Muscle of leg (tissue), 16 donors: Measurements from ENCODE around the gene OR56A3. TPM values are rescaled to one million over a fixed set of nuclear protein-coding genes. Genes with fewer than 3 reads are reported as not detected.

Source experiments
- DNase-seq: peaks from one replicate; pipeline ENCODE4 v3.0.0; 2013
- H3K27ac ChIP-seq: one replicate; pipeline ENCODE4 v1.5.1; 2013; ENCODE audit warnings: mild to moderate bottlenecking, low read length, control low read depth
- H3K27me3 ChIP-seq: one replicate; pipeline ENCODE4 v1.6.1; 2013; ENCODE audit warnings: low read length; ENCODE audit not compliant: control insufficient read depth, insufficient read depth
- H3K36me3 ChIP-seq: one replicate; pipeline ENCODE4 v1.6.1; 2013; ENCODE audit warnings: low read length; ENCODE audit not compliant: control insufficient read depth, insufficient read depth
- H3K4me1 ChIP-seq: one replicate; pipeline ENCODE4 v1.6.1; 2013; ENCODE audit warnings: low read length; ENCODE audit not compliant: control insufficient read depth, insufficient read depth
- H3K4me3 ChIP-seq: one replicate; pipeline ENCODE4 v1.5.1; 2013; ENCODE audit warnings: low read length, control low read depth
- H3K9me3 ChIP-seq: replicated peaks from 2 replicates; pipeline ENCODE4 v1.6.1; 2013; ENCODE audit warnings: low read depth, low read length; ENCODE audit not compliant: control insufficient read depth
- WGBS: methylation state at CpG from one replicate; pipeline ENCODE4 v1.1.5; 2013; ENCODE audit warnings: missing lambda C conversion rate; ENCODE audit not compliant: insufficient coverage; 5-methylcytosine and 5-hydroxymethylcytosine counted together
- long read RNA-seq, 11 donors: transcript quantifications; one replicate each; lab custom pipeline, GENCODE V29; 2026
- polyA plus RNA-seq, 8 donors: library from polyadenylated mRNA; unstranded; fragments of 120-200 nt; gene quantifications; one replicate each; pipeline versions ENCODE4 v1.2.1 to v1.2.3, GENCODE V29; 2013; ENCODE audit warnings: inconsistent platforms in 1 of 8, low replicate concordance in 1 of 8; ENCODE audit not compliant: insufficient read length in 8 of 8, insufficient read depth in 1 of 8
- total RNA-seq: library from RNA; stranded (reverse); fragments of 120-200 nt; gene quantifications from one replicate; pipeline ENCODE4 v1.2.4, GENCODE V29; 2013

Gene OR56A3
- total RNA-seq (not detected), polyA plus RNA-seq (not detected)
- long read RNA-seq, donor 1: 0 reads
- long read RNA-seq, donor 2: 0 reads
- long read RNA-seq, donor 3: 0 reads
- long read RNA-seq, donor 4: 0 reads
- long read RNA-seq, donor 5: 0 reads
- long read RNA-seq, donor 6: 0 reads
- long read RNA-seq, donor 7: 0 reads
- long read RNA-seq, donor 8: 0 reads
- long read RNA-seq, donor 9: 0 reads
- long read RNA-seq, donor 10: 0 reads
- long read RNA-seq, donor 11: 0 reads

GRCh38 chr11:5941951-5942350 lies at the start of gene OR56A3:
Gene OR56A3, plus strand, starts transcription at chr11:5942251. Its CDS starts 5,096 bp downstream, at chr11:5947347.
- Histone ChIP-seq H3K27me3 (no peaks in the 10 kb centered on the region), H3K4me1 (no peaks in the 10 kb centered on the region), H3K9me3 (peaks cover 15% of the 10 kb centered on the region), H3K36me3 (no peaks in the 10 kb centered on the region), H3K4me3 (no peak within 1 kb of the TSS), H3K27ac (no peak within 1 kb of the TSS)
- DNase-seq: no peak
- no CpG with 5 or more reads among the region's 3 CpGs for WGBS

GRCh38 chr11:5892908-5893307 lies 49.1 kb upstream of the OR56A3 start, which contains the start of gene OR52E5:
Gene OR52E5, plus strand, starts transcription at chr11:5893208. Its CDS starts 7,569 bp downstream, at chr11:5900777.
- H3K9me3 ChIP-seq: no peaks in the 10 kb centered on the region
- no peak for DNase-seq
- H3K27me3 ChIP-seq: no peaks in the 10 kb centered on the region
- H3K27ac ChIP-seq: no peak within 1 kb of the TSS
- no peaks in the 10 kb centered on the region for H3K4me1 ChIP-seq
- WGBS: 100% methylated on average over 1 of the region's 3 CpGs
- no peak within 1 kb of the TSS for H3K4me3 ChIP-seq
- H3K36me3 ChIP-seq: no peaks in the 10 kb centered on the region

- H3K27ac ChIP-seq: no peak overlapping the region
- H3K4me1 ChIP-seq: no peaks in the 10 kb centered on the region
- DNase-seq: no peak
- no peaks in the 10 kb centered on the region for H3K9me3 ChIP-seq
- no peaks in the 10 kb centered on the region for H3K27me3 ChIP-seq
- 100% methylated on average over 1 of the region's 2 CpGs for whole genome bisulfite sequencing
- no peak overlapping the region for H3K4me3 ChIP-seq
- H3K36me3 ChIP-seq: no peaks in the 10 kb centered on the region
Measured at GRCh38 chr11:5899534-5899933, 42.5 kb upstream of the OR56A3 start.

- H3K4me1 ChIP-seq: no peaks in the 10 kb centered on the region
- no peaks in the 10 kb centered on the region for H3K36me3 ChIP-seq
- no peaks in the 10 kb centered on the region for H3K27me3 ChIP-seq
- H3K27ac ChIP-seq: no peak overlapping the region
- peaks cover 16% of the 10 kb centered on the region for H3K9me3 ChIP-seq
- 78% methylated on average over 1 of the region's 2 CpGs for WGBS
- H3K4me3 ChIP-seq: no peak overlapping the region
- no peak for DNase-seq
Measured at GRCh38 chr11:5910540-5910939, 31.5 kb upstream of the OR56A3 start.

GRCh38 chr11:5922749-5923426 lies 19.2 kb upstream of the OR56A3 start:
- DNase-seq: no peak
- Histone ChIP-seq H3K27me3 (no peaks in the 10 kb centered on the region), H3K4me1 (no peaks in the 10 kb centered on the region), H3K9me3 (peaks cover 8% of the 10 kb centered on the region), H3K27ac (no peak overlapping the region), H3K36me3 (no peaks in the 10 kb centered on the region), H3K4me3 (no peak overlapping the region)
- 56% methylated on average over 2 of the region's 2 CpGs for WGBS

GRCh38 chr11:5923427-5923776 lies 18.6 kb upstream of the OR56A3 start:
- H3K27ac ChIP-seq: no peak overlapping the region
- peaks cover 8% of the 10 kb centered on the region for H3K9me3 ChIP-seq
- no peak for DNase-seq
- no peaks in the 10 kb centered on the region for H3K4me1 ChIP-seq
- no peaks in the 10 kb centered on the region for H3K36me3 ChIP-seq
- no peak overlapping the region for H3K4me3 ChIP-seq
- no peaks in the 10 kb centered on the region for H3K27me3 ChIP-seq

- H3K4me1 ChIP-seq: no peaks in the 10 kb centered on the region
Measured at GRCh38 chr11:5923794-5924193, 18.3 kb upstream of the OR56A3 start.

GRCh38 chr11:5928271-5928670 lies 13.8 kb upstream of the OR56A3 start:
- no peak overlapping the region for H3K4me3 ChIP-seq
- no peak overlapping the region for H3K27ac ChIP-seq
- no peak for DNase-seq
- H3K36me3 ChIP-seq: no peaks in the 10 kb centered on the region
- 95% methylated on average over 17 of the region's 17 CpGs for WGBS
- H3K27me3 ChIP-seq: no peaks in the 10 kb centered on the region
- H3K4me1 ChIP-seq: no peaks in the 10 kb centered on the region
- peaks cover 35% of the 10 kb centered on the region for H3K9me3 ChIP-seq

More at GRCh38 chr11:5923794-5924193, 18.3 kb upstream of the OR56A3 start:
- no peak for DNase-seq
- no peaks in the 10 kb centered on the region for H3K36me3 ChIP-seq
- H3K27ac ChIP-seq: no peak overlapping the region
- H3K27me3 ChIP-seq: no peaks in the 10 kb centered on the region
- no peak overlapping the region for H3K4me3 ChIP-seq
- H3K9me3 ChIP-seq: peaks cover 11% of the 10 kb centered on the region

- H3K27me3 ChIP-seq: no peaks in the 10 kb centered on the region
- no peaks in the 10 kb centered on the region for H3K36me3 ChIP-seq
- no peak overlapping the region for H3K4me3 ChIP-seq
- H3K27ac ChIP-seq: no peak overlapping the region
- no peak for DNase-seq
- H3K9me3 ChIP-seq: peaks cover 33% of the 10 kb centered on the region
- no peaks in the 10 kb centered on the region for H3K4me1 ChIP-seq
- WGBS: 73% methylated on average over 7 of the region's 15 CpGs
Measured at GRCh38 chr11:5928811-5929210, 13.2 kb upstream of the OR56A3 start.

GRCh38 chr11:5929571-5930368 lies 12.3 kb upstream of the OR56A3 start:
- no peak for DNase-seq
- peaks cover 33% of the 10 kb centered on the region for H3K9me3 ChIP-seq
- no peaks in the 10 kb centered on the region for H3K4me1 ChIP-seq
- H3K27ac ChIP-seq: no peak overlapping the region
- no peaks in the 10 kb centered on the region for H3K36me3 ChIP-seq
- H3K27me3 ChIP-seq: no peaks in the 10 kb centered on the region
- no peak overlapping the region for H3K4me3 ChIP-seq
- 89% methylated on average over 29 of the region's 31 CpGs for whole genome bisulfite sequencing
